HCT116 (cell line): ENCODE data around the gene SP4.

Source experiments
- ATF3 ChIP-seq: IDR thresholded peaks from 2 replicates; pipeline ENCODE4 v1.6.1; 2012
- CEBPB ChIP-seq: IDR thresholded peaks from 2 replicates; pipeline ENCODE4 v1.6.1; 2012; ENCODE audit warnings: low read depth
- CTCF ChIP-seq, 3 experiments: fragments of 200-600 bp in 1 of 3; sonication (generic) in 1 of 3; IDR thresholded peaks in 2 of 3; conservative IDR thresholded peaks in 1 of 3; 2 replicates each; pipeline ENCODE4 v1.5.1; 2012 to 2017; ENCODE audit warnings: low read depth in 2 of 3, low read length in 2 of 3, antibody characterized with exemption in 1 of 3, borderline replicate concordance in 1 of 3, control low read depth in 1 of 3, mild to moderate bottlenecking in 1 of 3, mixed read lengths in 1 of 3, mixed run types in 1 of 3, moderate library complexity in 1 of 3; ENCODE audit not compliant: insufficient read depth in 1 of 3
- EZH2 ChIP-seq: fragments of 200-600 bp; sonication (generic); IDR thresholded peaks from 2 replicates; pipeline ENCODE4 v1.6.1; 2017; ENCODE audit warnings: antibody characterized with exemption, mixed run types
- EZH2phosphoT487 ChIP-seq: fragments of 200-600 bp; IDR thresholded peaks from 2 replicates; pipeline ENCODE4 v1.6.1; 2018; ENCODE audit warnings: antibody characterized with exemption, borderline replicate concordance
- FOSL1 ChIP-seq: IDR thresholded peaks from 2 replicates; pipeline ENCODE4 v1.6.1; 2012; ENCODE audit warnings: low read depth
- POLR2A ChIP-seq: IDR thresholded peaks from 2 replicates; pipeline ENCODE4 v1.7.0; 2011; ENCODE audit warnings: borderline replicate concordance; ENCODE audit not compliant: insufficient read depth, insufficient read length; ENCODE audit errors: extremely low read depth
- POLR2AphosphoS5 ChIP-seq: IDR thresholded peaks from 2 replicates; pipeline ENCODE4 v1.6.1; 2011; ENCODE audit warnings: mild to moderate bottlenecking, low read depth, low read length, moderate library complexity
- REST ChIP-seq: IDR thresholded peaks from 2 replicates; pipeline ENCODE4 v1.6.1; 2012; ENCODE audit warnings: low read depth
- SIN3A ChIP-seq: IDR thresholded peaks from 2 replicates; pipeline ENCODE4 v1.6.1; 2012; ENCODE audit warnings: low read depth
- SP1 ChIP-seq: IDR thresholded peaks from 2 replicates; pipeline ENCODE4 v1.6.1; 2012; ENCODE audit warnings: low read depth
- SRF ChIP-seq: IDR thresholded peaks from 2 replicates; pipeline ENCODE4 v1.6.1; 2012; ENCODE audit warnings: low read depth
- ZBTB33 ChIP-seq: IDR thresholded peaks from 2 replicates; pipeline ENCODE4 v1.6.1; 2011; ENCODE audit warnings: mild to moderate bottlenecking, low read length, moderate library complexity; ENCODE audit not compliant: insufficient replicate concordance; ENCODE audit errors: extremely low read depth
- ZNF274 ChIP-seq: fragments of 200-500 bp; sonication (Bioruptor generic); IDR thresholded peaks from 2 replicates; pipeline ENCODE4 v1.6.1; 2014; ENCODE audit warnings: mild to moderate bottlenecking, low read depth, low read length, inconsistent platforms

- no peak for TF ChIP-seq CEBPB
- TF ChIP-seq POLR2A = no peak
- no peak for TF ChIP-seq FOSL1
- no peak for TF ChIP-seq SRF
- no peak for TF ChIP-seq CTCF (IDR thresholded peaks at IDR 0.05 in 2 of 3, conservative IDR thresholded peaks at IDR 0.05 in 1 of 3; ENCODE audit: borderline replicate concordance in 1 of 3, insufficient read depth in 1 of 3, low read depth in 2 of 3, low read length in 2 of 3)
- no peak for TF ChIP-seq EZH2phosphoT487
- no peak for TF ChIP-seq ATF3
- no peak for TF ChIP-seq EZH2
- TF ChIP-seq ZNF274 = no peak
- TF ChIP-seq ZBTB33 = no peak
- TF ChIP-seq REST = no peak
- TF ChIP-seq POLR2AphosphoS5 = no peak
- no peak for TF ChIP-seq SIN3A
- TF ChIP-seq SP1 = no peak
Observed at GRCh38 chr7:21443149-21443841, 15.4 kb downstream of the SP4 start.
